GM18505 (cell line): Measurements from ENCODE around the gene CLDN6.

ENCODE experiments used
- ATAC-seq: cut with Tn5 transposase; IDR thresholded peaks from one replicate; pipeline ENCODE4 v1.9.1; 2021; ENCODE audit not compliant: unreplicated experiment
- POLR2A ChIP-seq: IDR thresholded peaks from 4 replicates; pipeline ENCODE4 v1.6.1; 2011; ENCODE audit warnings: borderline replicate concordance; ENCODE audit not compliant: insufficient read depth, insufficient read length; ENCODE audit errors: extremely low read depth

The CLDN6 gene, protein sequence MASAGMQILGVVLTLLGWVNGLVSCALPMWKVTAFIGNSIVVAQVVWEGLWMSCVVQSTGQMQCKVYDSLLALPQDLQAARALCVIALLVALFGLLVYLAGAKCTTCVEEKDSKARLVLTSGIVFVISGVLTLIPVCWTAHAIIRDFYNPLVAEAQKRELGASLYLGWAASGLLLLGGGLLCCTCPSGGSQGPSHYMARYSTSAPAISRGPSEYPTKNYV

DNA sequence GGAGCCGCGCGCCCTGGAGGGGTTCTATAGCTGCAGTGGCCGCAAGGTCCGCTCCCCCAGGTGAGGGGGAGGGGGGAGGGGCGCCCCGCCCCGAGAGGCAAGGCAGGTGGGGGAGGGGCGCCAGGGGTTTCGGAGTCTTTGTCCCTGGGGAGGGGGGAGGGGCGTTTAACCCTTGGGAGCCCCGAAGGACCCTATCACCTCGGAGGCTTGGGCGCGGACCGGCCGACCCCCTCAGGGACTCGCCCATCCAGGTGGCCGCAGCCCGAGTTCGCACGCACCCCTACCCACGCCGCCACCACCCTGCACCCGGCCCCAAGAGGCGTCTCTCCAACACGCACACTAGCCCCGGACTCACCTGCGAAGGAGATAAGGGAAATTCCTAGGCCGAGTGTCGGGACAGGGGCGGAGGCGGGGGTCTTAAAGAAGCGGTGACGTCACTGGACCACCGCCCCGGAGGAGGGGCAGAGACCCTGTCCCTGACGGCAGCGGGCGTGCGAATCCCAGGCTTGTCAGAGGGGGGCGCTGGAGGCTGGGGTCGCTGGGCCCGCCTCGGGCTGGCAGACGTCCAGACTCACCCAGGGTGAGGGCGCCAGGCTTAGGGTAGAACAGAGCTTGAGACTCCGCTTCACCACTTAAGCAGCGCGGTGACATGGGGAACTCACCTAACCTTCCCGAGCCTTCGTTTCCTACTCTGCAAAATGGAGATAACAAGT is at the start of gene CLDN6:
CLDN6 (minus strand) TSS at position 390 of the 713 bp plus-strand sequence. CDS start 2,162 bp downstream, outside the sequence.
- no peak for ATAC-seq
- no peak for TF ChIP-seq POLR2A

DNA sequence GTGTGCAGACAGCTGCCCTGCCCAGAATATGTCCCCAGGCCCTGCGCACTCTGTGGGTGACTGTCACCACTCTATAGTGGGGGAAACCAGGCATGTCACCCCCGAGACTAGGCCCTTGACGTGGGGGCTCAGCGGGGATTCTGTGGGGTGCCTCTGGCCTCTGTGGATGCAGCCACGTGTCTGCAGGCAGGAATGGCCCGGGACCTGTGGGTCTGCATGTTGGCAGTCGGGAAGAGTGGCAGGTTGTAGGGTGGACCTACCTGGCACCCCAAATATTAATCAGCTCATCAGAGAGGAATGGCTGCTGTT is 48.4 kb upstream of the CLDN6 start:
- no peak for ATAC-seq
- TF ChIP-seq POLR2A, result no peak

DNA sequence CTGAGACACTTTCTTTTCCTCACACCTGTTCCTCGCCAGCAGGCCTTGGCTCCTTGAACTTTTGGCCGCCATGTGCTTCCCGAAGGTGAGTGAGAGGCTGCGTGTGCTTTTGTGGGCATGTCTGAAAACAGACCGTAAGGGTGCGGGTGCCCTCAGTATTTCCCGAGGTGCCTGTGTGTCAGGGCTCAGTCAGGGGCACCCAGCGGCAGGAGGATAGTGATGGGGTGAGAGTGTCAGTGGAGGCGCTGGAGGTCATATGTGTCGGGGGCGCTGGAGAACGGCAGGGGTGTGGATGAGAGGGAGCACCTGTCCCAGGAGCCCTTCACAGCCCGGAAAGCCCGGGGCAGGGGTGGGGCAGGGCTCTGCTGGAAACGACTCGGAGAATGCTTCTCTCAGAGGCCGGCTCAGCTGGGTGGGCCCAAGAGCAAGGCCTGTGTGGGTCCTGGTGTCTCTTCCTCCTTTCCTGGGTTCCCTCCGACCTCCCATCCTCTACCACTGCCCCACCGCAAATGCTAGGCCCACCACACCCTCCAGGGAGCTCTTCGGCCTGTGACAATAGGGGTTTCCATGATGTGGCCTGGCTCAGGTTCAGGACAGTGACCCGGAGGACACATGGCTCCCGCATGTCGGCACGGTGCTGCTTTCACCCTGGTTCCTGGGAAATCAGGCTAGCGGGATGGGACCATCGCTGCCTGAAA is 47.9 kb upstream of the CLDN6 start:
- ATAC-seq, result no peak
- TF ChIP-seq POLR2A, result no peak

DNA sequence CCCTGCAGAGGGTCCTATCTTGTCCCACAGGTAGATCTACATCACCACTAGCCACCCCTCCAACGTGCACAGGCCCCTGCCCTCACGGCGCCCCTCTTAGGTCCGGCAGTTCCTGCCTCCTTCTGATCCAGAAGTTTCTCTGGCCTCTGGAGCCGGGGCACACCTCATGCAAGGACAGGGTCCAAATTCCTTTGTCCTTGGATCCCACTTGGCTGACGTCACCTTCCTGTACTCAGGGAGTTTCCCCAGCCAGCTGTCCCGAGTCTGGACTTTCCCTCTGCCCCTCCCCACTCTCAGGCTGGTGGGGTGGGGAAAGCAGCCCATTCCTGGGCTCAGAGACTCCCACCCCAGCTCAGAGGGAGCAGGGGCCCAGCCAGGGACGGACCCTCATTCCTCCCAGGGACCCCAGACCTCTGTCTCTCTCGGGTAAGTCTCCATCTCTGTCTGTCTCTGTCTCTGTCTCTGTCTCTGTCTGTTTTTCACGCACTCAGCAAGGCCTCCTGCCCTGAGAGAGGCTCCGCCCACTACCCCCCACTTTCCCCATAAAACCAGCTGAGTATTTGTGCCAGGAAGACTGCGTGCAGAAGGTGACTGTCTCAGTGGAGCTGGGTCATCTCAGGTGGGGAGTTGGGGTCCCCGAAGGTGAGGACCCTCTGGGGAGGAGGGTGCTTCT is 47.2 kb upstream of the CLDN6 start, which contains the start of gene IL32:
IL32 (plus strand) TSS at position 572 of the 673 bp plus-strand sequence. CDS start 172 bp downstream, outside the sequence.
- TF ChIP-seq POLR2A, result no peak
- ATAC-seq, result no peak

DNA sequence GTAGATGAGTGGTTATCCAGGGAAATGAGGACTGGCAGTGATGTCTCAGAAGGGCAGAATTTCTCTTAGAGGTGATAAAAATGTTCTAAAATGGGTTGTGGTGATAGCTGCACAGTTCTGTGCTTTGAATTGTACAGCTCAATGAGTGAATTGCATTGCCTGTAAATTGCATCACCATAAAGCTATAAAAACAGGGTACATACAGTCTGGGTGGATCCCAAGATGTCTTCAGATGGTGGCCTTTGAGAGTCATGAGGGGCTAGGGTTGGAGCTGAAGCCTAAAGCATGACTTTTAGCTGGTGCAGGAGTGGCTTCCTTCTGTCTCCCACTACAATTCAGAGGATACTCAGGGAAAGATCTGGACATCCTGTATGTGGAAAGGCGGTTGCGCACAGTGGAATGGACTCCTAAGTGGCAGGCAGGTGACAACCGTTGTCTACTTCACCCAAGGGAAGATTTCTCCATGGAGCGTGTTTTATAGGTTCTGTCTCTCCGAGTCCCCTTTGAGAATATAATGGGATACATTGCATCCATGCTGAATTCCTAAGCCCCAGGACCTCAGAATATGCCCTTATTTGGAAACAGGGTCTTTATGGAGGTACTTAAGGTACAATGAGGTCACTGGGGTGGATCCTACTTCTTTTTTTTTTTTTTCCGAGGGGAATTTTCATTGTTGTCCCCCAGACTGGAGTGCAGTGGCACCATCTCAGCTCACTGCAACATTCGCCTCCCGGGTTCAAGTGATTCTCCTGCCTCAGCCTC is 45.8 kb upstream of the CLDN6 start:
- no peak for ATAC-seq
- TF ChIP-seq POLR2A, result no peak

DNA sequence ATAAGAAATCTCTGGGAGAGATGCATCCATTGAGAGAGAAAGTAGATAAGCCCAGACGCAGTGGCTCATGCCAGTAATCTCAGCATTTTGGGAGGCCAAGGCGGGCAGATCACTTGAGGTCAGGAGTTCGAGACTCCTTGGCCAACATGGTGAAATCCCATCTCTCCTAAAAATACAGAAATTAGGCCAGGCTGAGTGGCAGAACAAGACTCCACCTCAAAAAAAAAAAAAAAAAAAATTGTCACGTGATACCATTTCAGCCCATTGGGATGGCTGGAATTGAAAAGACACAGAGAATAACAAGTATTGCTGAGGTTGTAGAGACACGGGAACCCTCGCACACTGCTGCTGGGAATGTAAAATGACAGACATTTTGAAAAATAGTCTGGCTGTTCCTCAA is 44.6 kb upstream of the CLDN6 start:
- TF ChIP-seq POLR2A, result no peak
- ATAC-seq, result no peak

DNA sequence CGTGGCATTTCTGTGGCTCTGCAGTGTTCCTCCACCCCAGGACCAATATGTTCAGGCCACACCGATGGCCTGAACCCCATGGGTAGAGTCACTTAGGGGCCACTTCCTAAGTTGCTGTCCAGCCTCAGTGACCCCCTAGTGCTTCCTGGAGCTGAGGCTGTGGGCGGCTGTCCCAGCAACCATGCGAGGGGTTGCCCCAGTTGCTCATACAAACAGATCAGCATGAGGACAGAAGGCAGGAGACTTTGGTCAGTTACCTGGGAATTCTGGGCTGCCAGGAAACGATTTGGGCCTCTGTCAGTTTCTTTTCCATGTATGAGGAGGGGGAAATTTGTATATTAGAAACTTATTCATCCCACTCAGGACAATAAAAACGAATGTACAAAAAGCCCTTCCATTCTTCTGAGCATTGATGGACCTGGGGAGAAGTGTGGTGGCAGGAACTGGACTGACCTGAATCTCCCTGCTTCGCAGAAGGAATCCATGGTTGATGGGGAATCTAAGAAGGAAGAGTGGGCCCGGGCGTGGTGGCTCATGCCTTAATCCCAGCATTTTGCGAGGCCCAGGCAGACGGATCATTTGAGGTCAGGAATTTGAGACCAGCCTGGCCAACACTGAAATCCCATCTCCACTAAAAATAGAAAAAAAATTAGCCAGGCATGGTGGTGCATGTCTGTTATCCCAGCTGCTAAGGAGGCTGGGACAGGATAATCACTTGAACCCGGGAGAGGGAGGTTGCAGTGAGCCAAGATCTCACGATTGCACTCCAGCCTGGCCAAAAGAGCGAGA is 42.5 kb upstream of the CLDN6 start:
- no peak for TF ChIP-seq POLR2A
- no peak for ATAC-seq

DNA sequence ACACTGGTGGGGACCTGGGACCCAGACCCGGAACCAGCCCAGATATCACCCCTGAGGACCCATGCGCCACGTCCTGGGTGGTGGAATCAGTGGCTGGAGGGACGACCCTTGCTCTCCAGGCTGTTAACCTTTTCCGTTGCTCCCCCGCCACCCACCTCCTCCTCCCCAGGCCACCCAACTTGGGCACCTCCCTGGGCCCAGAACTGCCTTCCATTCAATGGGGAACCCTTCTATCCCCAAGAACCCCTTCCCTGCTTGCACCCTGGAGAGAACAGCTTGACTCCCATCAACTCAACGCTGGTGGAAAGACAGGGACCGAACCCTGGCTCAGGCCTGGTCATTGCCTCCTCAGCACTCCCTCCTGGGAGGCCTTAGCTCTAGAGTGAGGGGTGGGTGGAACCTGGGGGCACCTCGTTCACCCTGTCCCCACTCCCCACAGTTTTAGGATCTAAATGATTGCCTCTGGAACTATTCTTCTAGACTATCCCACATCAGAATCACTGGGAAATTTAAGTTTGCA is 41.8 kb upstream of the CLDN6 start:
- no peak for TF ChIP-seq POLR2A
- no peak for ATAC-seq

DNA sequence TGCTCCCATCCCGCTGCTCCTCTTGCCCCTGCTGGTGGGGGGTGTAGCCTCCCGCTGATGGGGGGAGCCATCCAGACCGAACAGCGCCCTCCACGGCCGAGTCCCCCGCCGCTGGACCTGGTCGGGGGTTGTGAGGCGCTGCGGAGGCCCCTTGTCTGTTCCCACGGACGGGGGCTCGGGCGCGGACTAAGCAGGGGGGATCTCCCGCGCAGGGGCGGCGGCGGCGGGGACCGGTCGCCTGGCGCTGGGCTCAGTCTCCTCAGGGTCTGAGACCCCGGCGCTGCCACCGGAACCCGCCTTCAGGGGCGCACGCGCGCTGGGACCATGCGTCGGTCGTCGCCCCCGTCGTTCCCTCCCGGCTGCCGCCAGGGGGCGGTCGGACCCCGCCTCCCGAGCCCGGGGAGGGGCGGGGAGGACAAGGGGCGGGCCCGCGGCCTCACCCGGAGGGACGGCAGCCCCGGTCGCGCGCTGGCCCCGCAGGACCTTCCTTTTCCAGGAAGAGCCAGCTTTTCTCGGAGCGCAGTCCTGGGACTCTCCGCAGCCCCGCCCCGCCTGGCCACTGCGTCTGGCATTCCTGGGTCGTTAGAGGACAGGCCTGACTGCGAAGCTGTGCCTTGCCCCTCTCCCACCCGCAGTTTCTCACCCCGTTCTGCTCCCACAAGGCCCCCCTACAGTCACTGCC is 41.2 kb upstream of the CLDN6 start:
- peak; percentile 62 for TF ChIP-seq POLR2A
- ATAC-seq, result peak; percentile 75

DNA sequence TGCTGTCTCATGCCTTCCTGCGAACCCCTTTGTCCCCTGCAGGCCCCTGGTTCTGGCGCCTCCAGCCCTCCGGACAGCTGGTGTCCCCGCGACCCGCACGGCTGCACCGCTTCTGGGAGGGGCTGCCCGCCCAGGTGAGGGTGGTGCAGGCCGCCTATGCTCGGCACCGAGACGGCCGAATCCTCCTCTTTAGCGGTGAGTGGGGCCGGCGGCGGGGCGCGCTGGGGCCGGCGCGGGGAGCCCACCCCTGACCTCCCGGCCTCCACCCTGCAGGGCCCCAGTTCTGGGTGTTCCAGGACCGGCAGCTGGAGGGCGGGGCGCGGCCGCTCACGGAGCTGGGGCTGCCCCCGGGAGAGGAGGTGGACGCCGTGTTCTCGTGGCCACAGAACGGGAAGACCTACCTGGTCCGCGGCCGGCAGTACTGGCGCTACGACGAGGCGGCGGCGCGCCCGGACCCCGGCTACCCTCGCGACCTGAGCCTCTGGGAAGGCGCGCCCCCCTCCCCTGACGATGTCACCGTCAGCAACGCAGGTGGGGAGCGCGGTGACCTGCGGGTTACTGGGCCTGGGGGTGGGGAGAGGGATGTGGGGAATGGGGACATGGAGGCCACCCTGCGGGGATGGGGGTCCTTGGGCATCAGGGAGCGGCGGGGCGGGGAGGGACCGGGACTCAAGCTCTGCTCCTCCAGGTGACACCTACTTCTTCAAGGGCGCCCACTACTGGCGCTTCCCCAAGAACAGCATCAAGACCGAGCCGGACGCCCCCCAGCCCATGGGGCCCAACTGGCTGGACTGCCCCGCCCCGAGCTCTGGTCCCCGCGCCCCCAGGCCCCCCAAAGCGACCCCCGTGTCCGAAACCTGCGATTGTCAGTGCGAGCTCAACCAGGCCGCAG is 40.4 kb upstream of the CLDN6 start:
- no peak for TF ChIP-seq POLR2A
- ATAC-seq, result no peak
